HG03097 (cell line): ENCODE measurements around the gene KAZN.
"Not testable (repeated sequence)": the region's sequence is repeated elsewhere in the genome, so short reads cannot be mapped to it uniquely, and the experiment has no call there.

ENCODE experiments used
- ATAC-seq: cut with Tn5 transposase; IDR thresholded peaks from one replicate; pipeline ENCODE4 v1.9.1; 2021; ENCODE audit not compliant: unreplicated experiment, low FRiP score

KAZN gene

GRCh38 chr1:15036101-15036500 is 437.6 kb downstream of the KAZN start:
- ATAC-seq, result no peak

DNA sequence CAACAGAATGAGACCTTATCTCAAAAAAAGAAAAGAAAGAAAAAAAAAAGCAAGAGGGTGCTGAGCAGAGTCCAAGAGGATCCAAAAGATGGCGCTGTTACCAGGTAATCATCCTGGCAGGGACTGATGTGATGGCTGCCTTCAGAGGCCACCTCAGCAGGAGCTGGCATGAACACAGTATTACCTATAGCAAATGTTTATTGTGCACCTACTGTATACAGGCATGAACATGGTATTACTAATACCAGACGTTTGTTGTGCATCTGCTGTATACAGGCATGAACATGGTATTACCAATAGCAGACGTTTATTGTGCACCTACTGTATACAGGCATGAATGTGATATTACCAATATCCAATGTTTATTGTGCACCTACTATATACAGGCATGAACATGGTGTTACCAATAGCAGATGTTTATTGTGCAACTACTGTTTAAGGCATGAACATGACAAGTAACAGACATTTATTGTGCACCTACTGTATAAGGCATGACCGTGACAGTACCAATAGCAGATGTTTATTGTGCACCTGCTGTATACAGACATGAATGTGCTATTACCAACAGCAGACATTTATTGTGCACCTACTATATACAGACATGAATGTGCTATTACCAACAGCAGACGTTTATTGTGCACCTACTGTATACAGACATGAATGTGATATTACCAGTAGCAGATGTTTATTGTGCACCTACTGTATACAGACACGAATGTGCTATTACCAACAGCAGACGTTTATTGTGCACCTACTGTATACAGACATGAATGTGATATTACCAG is 439.9 kb downstream of the KAZN start:
- ATAC-seq, result no peak

DNA sequence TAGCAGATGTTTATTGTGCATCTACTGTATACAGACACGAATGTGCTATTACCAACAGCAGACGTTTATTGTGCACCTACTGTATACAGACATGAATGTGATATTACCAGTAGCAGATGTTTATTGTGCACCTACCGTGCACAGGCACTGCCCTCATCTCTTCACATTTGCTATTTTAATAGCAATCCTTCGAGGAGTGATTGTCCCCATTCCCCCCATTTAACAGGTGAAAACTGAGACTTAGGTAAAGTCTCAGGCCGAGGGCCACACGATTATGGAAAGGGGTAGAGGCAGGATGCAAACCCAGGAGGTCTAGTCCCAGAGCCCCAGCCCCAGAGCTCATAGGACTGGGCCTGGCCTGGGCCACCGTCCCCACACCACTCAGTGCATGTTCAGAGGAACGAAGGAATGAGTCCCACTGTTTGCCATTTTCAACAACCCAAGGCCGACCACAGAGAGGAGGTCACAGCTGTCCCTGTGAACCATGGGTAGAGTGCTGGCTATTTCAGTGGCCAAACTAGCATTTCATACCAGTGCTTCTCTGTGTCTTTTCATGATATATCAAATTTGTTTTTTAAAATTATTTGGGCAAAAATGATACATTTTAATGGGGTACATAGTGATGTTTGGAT is 440.6 kb downstream of the KAZN start:
- no peak for ATAC-seq

- no peak for ATAC-seq
These were observed 441.4 kb downstream of the KAZN start for GRCh38 chr1:15039901-15040300.

GRCh38 chr1:15040685-15041084 is 442.2 kb downstream of the KAZN start:
- not testable (repeated sequence) for ATAC-seq

- no peak for ATAC-seq
These were observed 444.4 kb downstream of the KAZN start for GRCh38 chr1:15042866-15043265.

DNA sequence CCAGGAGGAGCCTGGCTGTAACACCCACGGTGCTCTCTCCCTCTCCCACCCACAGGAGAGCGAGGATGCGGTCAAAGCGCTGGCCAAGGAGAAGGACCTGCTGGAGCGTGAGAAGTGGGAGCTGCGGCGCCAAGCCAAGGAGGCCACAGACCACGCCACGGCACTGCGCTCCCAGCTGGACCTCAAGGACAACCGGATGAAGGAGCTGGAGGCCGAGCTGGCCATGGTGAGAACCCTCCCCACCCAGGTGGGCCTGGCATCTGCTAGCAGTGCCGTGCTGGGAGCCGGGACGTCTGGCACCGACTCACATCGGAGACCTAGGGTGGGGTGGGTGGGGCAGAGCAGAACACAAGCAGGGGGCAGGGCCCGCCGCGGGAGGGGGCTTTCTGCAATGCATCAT is 445.4 kb downstream of the KAZN start:
- ATAC-seq, result no peak

DNA sequence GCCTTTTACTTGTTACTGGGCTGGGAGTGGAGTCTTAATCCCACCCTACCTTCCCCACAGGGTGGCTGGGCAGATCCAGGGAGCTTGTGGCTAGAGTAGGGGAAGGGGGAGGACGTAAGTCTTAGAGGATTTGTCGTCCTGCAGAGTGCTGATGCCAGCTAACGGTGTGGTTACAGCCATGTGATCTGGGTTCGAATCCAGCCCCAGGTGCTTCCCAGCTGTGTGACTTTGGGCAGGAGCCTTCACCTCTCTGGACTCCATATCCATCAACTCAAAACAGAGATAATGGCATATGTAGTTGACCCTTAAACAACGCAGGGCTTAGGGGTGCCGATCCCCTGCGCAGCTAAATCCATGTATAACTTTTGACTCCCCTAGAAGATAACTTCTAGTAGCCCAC is 446.6 kb downstream of the KAZN start:
- ATAC-seq, result no peak

GRCh38 chr1:15046487-15047165 is 448.1 kb downstream of the KAZN start:
- ATAC-seq, result no peak

DNA sequence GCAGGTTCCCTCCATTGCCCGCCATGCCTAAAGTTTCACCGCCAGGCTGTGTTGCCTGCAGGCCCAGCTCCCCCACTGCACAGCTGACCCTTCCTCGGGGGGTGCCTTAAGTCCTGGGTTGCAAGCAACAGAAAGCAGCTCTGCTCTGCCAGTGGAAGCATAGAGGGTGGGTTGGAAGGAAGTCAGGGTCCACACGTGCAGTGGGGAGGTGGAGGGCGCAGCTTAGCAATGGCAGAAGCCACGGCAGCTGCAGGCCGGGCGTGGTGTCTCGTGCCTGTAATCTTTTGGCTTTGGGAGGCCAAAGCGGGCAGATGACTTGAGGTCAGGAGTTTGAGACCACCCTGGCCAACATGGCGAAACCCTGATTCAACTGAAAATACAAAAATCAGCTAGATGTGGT is 448.8 kb downstream of the KAZN start:
- ATAC-seq, result no peak

DNA sequence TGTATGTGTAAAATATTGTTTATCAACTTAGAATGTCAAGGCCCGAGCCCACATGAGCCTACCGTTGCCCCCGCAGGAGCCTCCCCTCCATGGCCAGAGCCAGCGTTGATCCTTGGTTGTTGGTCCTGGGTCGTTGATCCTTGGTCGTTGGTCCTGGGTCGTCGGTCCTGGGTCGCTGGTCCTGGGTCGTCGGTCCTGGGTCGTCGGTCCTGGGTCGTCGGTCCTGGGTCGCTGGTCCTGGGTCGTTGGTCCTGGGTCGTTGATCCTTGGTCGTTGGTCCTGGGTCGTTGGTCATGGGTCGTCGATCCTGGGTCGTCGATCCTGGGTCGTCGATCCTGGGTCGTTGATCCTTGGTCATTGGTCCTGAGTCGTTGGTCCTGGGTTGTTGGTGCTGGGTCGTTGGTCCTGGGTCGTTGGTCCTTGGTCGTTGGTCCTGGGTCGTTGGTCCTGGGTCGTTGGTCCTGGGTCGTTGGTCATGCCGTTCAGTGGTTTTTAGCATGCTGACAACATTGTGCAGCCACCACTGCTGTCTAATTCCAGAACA is 450.0 kb downstream of the KAZN start:
- no peak for ATAC-seq

GRCh38 chr1:15049067-15049466 is 450.6 kb downstream of the KAZN start:
- ATAC-seq, result no peak

DNA sequence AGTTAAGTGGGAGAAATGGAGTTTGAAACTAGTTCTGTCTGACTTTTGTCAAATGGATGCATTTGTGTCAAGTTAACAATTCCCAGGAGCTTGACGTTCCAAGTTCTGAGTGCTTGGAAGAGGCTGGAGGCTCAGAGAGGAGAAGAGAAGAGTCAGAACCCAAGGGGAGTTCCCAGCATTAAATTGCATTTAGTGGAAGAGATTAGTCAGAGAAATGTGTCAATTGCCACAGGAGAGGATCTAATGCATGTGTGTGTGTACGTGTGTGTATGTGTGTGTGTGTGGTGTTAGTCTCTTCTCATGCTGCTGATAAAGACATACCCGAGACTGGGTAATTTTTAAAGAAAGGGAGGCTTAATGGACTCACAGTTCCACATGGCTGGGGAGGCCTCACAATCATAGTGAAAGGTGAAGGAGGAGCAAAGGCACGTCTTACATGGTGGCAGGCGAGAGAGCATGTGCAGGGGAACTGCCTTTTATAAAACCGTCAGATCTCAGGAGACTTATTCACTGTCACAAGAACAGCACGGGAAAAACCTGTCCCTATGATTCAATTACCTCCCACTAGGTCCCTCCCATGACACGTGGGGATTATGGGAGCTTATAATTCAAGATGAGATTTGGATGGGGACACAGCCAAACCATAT is 453.5 kb downstream of the KAZN start:
- no peak for ATAC-seq

GRCh38 chr1:15053153-15053552 is 454.7 kb downstream of the KAZN start:
- no peak for ATAC-seq

DNA sequence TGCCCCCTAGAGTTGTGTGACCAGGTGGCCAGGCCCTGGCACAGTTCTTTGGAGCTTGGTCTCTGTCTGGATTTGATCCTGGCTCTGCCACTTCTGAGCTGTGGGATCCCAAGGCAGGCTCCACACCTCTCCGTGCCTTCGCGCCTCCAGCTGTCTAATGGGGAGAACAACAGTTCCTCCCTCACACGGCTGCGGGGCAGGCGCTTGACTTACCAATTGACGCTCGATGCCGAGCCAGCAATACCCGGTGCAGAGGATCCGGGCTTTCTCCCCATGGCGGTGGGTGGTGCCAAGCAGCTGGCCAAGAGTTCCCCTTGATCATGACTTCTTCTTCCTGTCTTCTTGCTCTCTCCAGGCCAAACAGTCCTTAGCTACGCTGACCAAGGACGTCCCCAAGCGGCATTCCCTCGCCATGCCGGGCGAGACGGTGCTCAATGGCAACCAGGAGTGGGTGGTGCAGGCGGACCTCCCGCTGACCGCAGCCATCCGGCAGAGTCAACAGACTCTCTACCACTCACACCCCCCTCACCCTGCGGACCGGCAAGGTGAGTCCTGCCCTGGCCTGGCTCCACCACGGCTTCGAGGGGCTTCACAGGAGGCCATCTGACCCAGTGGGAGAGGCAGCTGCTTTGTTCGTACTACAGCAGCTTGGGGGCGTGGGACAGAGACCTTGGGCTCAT is 457.4 kb downstream of the KAZN start:
- no peak for ATAC-seq

DNA sequence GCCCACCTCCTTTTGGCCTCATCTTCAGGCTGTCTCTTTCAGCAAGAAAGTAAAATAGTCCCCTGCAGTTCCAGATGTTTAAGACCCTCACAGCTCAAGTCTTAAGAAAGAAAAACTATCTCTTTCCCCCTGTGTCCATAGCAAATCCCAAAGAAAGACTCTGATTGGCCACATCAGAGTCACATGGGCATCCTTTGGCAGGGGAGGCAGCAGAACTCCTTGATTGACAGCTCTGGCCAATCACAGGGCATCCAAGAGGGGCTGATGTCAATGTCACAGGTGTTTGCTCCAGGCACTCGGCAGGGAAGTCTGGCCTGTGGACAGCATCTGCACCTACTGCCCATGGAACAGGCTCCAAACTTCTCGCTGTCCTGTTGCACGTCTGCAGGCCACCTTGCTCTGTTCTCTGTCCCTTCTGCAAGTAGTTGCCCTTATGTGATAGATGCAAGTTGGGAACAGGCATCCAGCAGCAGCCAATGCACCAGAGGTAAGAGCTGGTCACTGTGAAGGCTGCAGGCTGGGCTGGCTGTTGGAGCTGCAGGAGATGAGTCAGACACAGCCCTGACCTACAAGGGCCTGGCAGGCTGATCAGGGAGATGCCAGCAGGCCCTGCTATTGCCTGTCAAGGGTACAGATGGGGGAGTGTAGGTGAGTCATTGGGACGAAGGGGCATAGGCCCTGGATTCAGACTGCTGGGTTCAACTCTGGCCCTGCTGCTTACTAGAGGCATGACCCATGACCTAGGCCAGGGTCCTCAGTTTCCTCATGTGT is 458.2 kb downstream of the KAZN start:
- ATAC-seq, result no peak

GRCh38 chr1:15057834-15058233 is 459.3 kb downstream of the KAZN start:
- no peak for ATAC-seq

DNA sequence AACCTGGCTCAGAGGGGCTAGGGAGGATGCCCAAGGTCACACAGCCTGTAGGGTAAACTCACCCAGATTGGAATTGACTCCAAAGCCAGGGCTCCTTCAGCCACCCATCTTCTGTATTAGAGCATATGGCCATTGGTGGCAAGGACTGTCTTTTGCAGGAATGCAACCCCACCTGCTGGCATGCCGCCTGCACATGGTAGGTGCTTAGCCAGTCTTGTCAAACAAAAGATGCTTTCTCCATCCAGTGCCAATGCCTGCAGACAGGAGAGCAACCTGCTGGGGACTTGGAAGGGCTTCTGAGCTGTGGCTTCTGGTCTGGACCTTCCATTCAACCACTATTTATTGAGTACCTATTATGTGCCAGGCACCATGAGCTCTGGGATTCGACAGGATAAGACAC is 459.8 kb downstream of the KAZN start:
- no peak for ATAC-seq

- ATAC-seq, result no peak
These were observed 461.6 kb downstream of the KAZN start for GRCh38 chr1:15060104-15060503.
